HEK293 (cell line): ENCODE measurements around the gene RNF19B.
A peak's percentile ranks its signal among the peaks of the same experiment; 100 is the strongest.

Experiments
- CTCF ChIA-PET: fragments of 350-600 bp; formaldehyde crosslinking; extraction: SDS; loops from one replicate; lab custom pipeline; 2021; ENCODE audit warnings: antibody characterized with exemption; lab: Yijun Ruan, JAX
- POLR2A ChIA-PET: fragments of 300-600 bp; formaldehyde crosslinking; extraction: SDS; loops from one replicate; lab custom pipeline; 2020; ENCODE audit warnings: antibody characterized with exemption, inconsistent platforms; lab: Yijun Ruan, JAX
- H3K27ac ChIP-seq: fragments of 200-500 bp; sonication (Bioruptor generic); 2 replicates; pipeline ENCODE4 v1.5.1; 2014; ENCODE audit warnings: low read depth, low read length, control low read depth, inconsistent platforms; ENCODE audit errors: extremely low read depth
- H3K36me3 ChIP-seq, 2 experiments: fragments of 200-500 bp in 1 of 2; sonication (Bioruptor generic) in 1 of 2; 1 replicate in 1 of 2; 2 replicates in 1 of 2; pipeline ENCODE4 v1.5.1; 2014 to 2017; ENCODE audit warnings: inconsistent platforms in 2 of 2, low read length in 2 of 2; ENCODE audit not compliant: control insufficient read depth in 2 of 2, insufficient read depth in 1 of 2
- H3K4me1 ChIP-seq: fragments of 200-500 bp; sonication (Bioruptor generic); 2 replicates; pipeline ENCODE4 v1.5.1; 2014; ENCODE audit warnings: mild to moderate bottlenecking, low read length, inconsistent platforms; ENCODE audit not compliant: control insufficient read depth, insufficient read depth
- H3K4me3 ChIP-seq: 2 replicates; pipeline ENCODE4 v1.5.1; 2011; ENCODE audit warnings: low read depth, mild to moderate bottlenecking, control low read depth, low read length, moderate library complexity
- H3K9me3 ChIP-seq: fragments of 200-500 bp; sonication (Bioruptor generic); 2 replicates; pipeline ENCODE4 v1.5.1; 2014; ENCODE audit warnings: low read depth, low read length, inconsistent platforms; ENCODE audit not compliant: control insufficient read depth, insufficient read depth
- KLF16 ChIP-seq: fragments of 450-650 bp; formaldehyde crosslinking; IDR thresholded peaks from 2 replicates; pipeline ENCODE4 v1.5.1; 2017; ENCODE audit warnings: missing biosample characterization, missing genetic modification characterization
- ZIC2 ChIP-seq: fragments of 450-650 bp; formaldehyde crosslinking; IDR thresholded peaks from 2 replicates; pipeline ENCODE4 v1.5.1; 2016; ENCODE audit warnings: missing biosample characterization, missing genetic modification characterization
- ZNF10 ChIP-seq: fragments of 450-650 bp; formaldehyde crosslinking; IDR thresholded peaks from 2 replicates; pipeline ENCODE4 v1.5.1; 2017; ENCODE audit warnings: missing biosample characterization, missing genetic modification characterization
- ZNF354C ChIP-seq: fragments of 450-650 bp; formaldehyde crosslinking; IDR thresholded peaks from 2 replicates; pipeline ENCODE4 v1.5.1; 2016; ENCODE audit warnings: missing biosample characterization, missing genetic modification characterization, low read depth, borderline replicate concordance
- ZNF544 ChIP-seq: fragments of 450-650 bp; formaldehyde crosslinking; IDR thresholded peaks from 2 replicates; pipeline ENCODE4 v1.5.0; 2017; ENCODE audit warnings: missing biosample characterization, missing genetic modification characterization
- ZNF621 ChIP-seq: fragments of 450-650 bp; formaldehyde crosslinking; IDR thresholded peaks from 2 replicates; pipeline ENCODE4 v1.5.1; 2017; ENCODE audit warnings: missing biosample characterization, missing genetic modification characterization
- ZNF768 ChIP-seq: fragments of 450-650 bp; formaldehyde crosslinking; IDR thresholded peaks from 2 replicates; pipeline ENCODE4 v1.5.1; 2018; ENCODE audit warnings: missing biosample characterization, mild to moderate bottlenecking, missing genetic modification characterization
- ZSCAN30 ChIP-seq: fragments of 450-650 bp; IDR thresholded peaks from 2 replicates; pipeline ENCODE4 v1.5.1; 2018; ENCODE audit warnings: missing biosample characterization, mild to moderate bottlenecking, missing genetic modification characterization, moderate library complexity
- TF ChIP-seq, protein P1 (sequence below): fragments of 450-650 bp; formaldehyde crosslinking; IDR thresholded peaks from 2 replicates; pipeline ENCODE4 v1.5.1; 2016; ENCODE audit warnings: missing biosample characterization, missing genetic modification characterization
- TF ChIP-seq, protein P2 (sequence below): fragments of 450-650 bp; formaldehyde crosslinking; IDR thresholded peaks from 2 replicates; pipeline ENCODE4 v1.5.1; 2016; ENCODE audit warnings: missing biosample characterization, missing genetic modification characterization, borderline replicate concordance
- TF ChIP-seq, protein P3 (sequence below): fragments of 450-650 bp; IDR thresholded peaks from 2 replicates; pipeline ENCODE4 v1.5.1; 2018; ENCODE audit warnings: missing biosample characterization, missing genetic modification characterization

The RNF19B gene

DNA sequence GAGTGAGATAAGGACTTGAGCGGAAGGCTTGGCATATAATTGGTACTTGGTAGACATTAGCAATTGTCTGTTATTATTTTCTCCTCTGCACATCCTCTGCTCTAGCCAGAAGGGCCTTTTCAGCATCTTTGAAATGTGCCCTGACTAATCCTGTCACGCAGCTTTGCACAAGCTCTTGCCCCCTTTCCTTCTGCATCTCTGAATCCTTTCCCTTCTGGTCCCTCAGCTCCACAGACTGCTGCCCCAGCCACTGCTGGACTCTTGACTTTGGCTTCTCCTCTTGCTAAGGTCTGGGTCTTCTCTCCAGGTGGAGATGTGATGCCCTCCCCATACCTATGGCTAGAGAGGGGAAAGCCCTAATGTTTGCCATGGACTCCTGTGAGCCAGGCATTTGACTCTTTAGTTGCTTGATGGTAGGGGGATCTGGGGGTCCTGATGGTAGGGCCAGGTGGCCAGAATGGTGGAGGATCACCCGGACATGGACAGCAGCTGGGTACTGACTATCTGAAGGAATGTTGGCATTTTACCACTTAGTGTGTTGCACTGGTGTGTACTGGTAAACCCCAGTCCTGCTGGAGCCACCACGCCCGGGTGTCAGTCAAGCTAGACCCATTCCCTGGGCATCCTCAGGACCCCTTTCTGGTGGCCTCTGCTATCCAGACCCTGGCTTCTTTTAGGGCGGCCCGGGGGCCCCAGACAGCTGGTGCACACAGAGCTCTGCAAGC, 73.9 kb downstream of the RNF19B start:
- no peaks in the 10 kb centered on the region for H3K36me3 ChIP-seq
- ChIA-PET POLR2A (interaction anchor here (0.6 kb wide), 1 partner anchor 142 kb away, joined by 6 read pairs; no protein-coding TSS in a partner anchor), CTCF (interaction anchor here (0.6 to 4.9 kb wide), 5 partner anchors 8 to 593 kb away, joined by 3 to 50 read pairs (median 4); no protein-coding TSS in a partner anchor)
- H3K4me1 ChIP-seq = no peaks in the 10 kb centered on the region
- TF ChIP-seq KLF16 (tag by site-specific recombination) (no peak), ZSCAN30 (tag by site-specific recombination) (no peak), ZIC2 (tag by site-specific recombination) (no peak), ZNF354C (tag by site-specific recombination) (no peak)
- TF ChIP-seq, protein P1, sequence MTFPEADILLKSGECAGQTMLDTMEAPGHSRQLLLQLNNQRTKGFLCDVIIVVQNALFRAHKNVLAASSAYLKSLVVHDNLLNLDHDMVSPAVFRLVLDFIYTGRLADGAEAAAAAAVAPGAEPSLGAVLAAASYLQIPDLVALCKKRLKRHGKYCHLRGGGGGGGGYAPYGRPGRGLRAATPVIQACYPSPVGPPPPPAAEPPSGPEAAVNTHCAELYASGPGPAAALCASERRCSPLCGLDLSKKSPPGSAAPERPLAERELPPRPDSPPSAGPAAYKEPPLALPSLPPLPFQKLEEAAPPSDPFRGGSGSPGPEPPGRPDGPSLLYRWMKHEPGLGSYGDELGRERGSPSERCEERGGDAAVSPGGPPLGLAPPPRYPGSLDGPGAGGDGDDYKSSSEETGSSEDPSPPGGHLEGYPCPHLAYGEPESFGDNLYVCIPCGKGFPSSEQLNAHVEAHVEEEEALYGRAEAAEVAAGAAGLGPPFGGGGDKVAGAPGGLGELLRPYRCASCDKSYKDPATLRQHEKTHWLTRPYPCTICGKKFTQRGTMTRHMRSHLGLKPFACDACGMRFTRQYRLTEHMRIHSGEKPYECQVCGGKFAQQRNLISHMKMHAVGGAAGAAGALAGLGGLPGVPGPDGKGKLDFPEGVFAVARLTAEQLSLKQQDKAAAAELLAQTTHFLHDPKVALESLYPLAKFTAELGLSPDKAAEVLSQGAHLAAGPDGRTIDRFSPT (tag by site-specific recombination) = no peak
- TF ChIP-seq, protein P2, sequence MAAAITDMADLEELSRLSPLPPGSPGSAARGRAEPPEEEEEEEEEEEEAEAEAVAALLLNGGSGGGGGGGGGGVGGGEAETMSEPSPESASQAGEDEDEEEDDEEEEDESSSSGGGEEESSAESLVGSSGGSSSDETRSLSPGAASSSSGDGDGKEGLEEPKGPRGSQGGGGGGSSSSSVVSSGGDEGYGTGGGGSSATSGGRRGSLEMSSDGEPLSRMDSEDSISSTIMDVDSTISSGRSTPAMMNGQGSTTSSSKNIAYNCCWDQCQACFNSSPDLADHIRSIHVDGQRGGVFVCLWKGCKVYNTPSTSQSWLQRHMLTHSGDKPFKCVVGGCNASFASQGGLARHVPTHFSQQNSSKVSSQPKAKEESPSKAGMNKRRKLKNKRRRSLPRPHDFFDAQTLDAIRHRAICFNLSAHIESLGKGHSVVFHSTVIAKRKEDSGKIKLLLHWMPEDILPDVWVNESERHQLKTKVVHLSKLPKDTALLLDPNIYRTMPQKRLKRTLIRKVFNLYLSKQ = no peak
- H3K4me3 ChIP-seq = no peak overlapping the region
- no peak overlapping the region for H3K27ac ChIP-seq
- no peaks in the 10 kb centered on the region for H3K9me3 ChIP-seq

GRCh38 chr1:32889731-32890278, 74.8 kb downstream of the RNF19B start:
- Histone ChIP-seq H3K27ac (no peak overlapping the region), H3K4me3 (no peak overlapping the region), H3K36me3 (no peaks in the 10 kb centered on the region), H3K4me1 (no peaks in the 10 kb centered on the region), H3K9me3 (no peaks in the 10 kb centered on the region)
- POLR2A ChIA-PET = interaction anchor here (0.6 kb wide), 1 partner anchor 143 kb away, joined by 6 read pairs; no protein-coding TSS in a partner anchor
- CTCF ChIA-PET = interaction anchor here (0.7 to 4.9 kb wide), 4 partner anchors 9 to 206 kb away, joined by 3 to 50 read pairs (median 4); no protein-coding TSS in a partner anchor
- TF ChIP-seq ZNF544 (tag by site-specific recombination) = no peak
- 0 out of 2 replicates have a peak, but pooled peaks have one; percentile 13 for TF ChIP-seq ZNF768 (tag by site-specific recombination)
- no peak for TF ChIP-seq ZNF621 (tag by site-specific recombination)

GRCh38 chr1:32888677-32889420, 75.8 kb downstream of the RNF19B start:
- ChIA-PET POLR2A (no interaction called here), CTCF (interaction anchor here (1.2 to 4.9 kb wide), 3 partner anchors 10 to 14 kb away, joined by 4 to 50 read pairs (median 6); no protein-coding TSS in a partner anchor)

More at GRCh38 chr1:32888677-32889420, 75.8 kb downstream of the RNF19B start:
- H3K4me1 ChIP-seq = no peaks in the 10 kb centered on the region
- H3K4me3 ChIP-seq = no peak overlapping the region
- H3K27ac ChIP-seq = no peak overlapping the region
- no peaks in the 10 kb centered on the region for H3K36me3 ChIP-seq
- no peaks in the 10 kb centered on the region for H3K9me3 ChIP-seq
- TF ChIP-seq ZNF621 (tag by site-specific recombination) (no peak), ZNF10 (tag by site-specific recombination) (no peak)
- TF ChIP-seq, protein P3, sequence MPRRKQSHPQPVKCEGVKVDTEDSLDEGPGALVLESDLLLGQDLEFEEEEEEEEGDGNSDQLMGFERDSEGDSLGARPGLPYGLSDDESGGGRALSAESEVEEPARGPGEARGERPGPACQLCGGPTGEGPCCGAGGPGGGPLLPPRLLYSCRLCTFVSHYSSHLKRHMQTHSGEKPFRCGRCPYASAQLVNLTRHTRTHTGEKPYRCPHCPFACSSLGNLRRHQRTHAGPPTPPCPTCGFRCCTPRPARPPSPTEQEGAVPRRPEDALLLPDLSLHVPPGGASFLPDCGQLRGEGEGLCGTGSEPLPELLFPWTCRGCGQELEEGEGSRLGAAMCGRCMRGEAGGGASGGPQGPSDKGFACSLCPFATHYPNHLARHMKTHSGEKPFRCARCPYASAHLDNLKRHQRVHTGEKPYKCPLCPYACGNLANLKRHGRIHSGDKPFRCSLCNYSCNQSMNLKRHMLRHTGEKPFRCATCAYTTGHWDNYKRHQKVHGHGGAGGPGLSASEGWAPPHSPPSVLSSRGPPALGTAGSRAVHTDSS = no peak
